HG03442 (cell line): ENCODE results near the gene SORL1-AS1.
A peak's percentile ranks its signal among the peaks of the same experiment; 100 is the strongest.
"Not testable (repeated sequence)": the region's sequence is repeated elsewhere in the genome, so short reads cannot be mapped to it uniquely, and the experiment has no call there.

Experiments
- ATAC-seq: cut with Tn5 transposase; IDR thresholded peaks from one replicate; pipeline ENCODE4 v1.9.1; 2021; ENCODE audit warnings: mild to moderate bottlenecking, moderate library complexity; ENCODE audit not compliant: unreplicated experiment

The SORL1-AS1 gene

DNA sequence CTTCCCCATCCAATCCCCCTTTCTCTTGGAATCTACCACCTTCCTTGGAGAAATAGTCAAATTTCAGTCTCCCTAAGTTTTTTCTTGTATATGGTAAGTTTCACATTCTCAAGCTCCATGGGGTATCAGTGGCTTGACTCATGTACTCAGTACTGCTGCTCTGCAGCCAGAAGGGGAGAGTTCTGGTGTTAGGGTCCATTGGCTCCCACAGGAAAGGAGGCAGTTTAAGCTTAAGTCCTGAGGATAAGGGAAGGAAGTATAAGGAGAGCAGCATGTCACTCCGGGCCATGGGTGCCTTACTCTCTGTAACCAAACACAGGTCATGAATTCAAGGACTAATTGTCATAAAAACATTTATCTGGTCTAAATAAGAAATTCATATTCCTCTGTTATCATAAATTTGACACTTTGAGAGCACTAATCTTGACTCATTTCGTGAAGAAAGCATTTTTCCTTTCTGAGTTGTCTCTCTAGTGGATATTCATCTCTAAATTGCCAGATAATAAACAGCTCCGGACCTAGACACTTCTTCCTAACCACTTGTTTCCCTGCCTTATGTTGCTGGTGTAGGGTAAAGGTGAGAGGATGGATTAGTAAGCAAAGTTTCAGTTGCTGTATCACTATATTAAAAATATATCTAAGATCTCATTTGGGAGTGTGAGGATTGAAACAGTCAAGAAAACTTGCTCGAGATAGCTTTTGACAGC lies 20.8 kb downstream of the SORL1-AS1 start:
- no peak for ATAC-seq

DNA sequence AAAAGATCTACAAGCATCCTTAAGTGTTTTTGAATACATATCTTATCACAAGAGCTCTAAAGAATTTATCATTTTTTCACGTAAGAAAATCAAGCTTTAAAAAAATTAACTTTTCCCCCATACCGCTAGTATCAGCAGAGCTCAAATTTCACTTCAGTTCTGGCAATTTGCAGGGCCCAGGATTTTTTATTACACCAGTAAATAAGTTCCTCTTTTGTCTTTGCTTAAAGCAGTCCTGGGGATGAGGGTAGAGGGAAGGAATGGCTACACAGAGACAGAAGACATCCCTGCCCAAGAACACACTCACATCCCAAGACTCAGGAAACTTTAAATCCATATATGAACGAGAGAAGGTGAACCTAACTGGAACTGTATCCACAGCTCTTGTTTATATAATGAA lies 23.2 kb downstream of the SORL1-AS1 start:
- no peak for ATAC-seq

DNA sequence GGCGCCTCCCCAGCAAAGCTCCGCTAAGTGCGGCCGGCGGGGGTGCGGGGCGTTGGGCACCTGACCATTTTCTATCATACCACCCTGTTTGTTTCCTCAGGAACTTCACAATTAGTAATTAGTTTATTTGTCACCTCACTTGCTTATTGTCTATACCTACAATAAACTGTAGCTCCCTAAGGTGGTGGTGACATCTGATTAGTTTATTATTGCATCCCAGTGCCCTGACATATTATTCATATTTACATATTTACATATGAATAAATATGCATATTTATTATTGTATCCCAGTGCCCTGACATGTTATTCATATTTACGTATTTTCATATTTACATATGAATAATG lies 25.4 kb downstream of the SORL1-AS1 start:
- no peak for ATAC-seq

DNA sequence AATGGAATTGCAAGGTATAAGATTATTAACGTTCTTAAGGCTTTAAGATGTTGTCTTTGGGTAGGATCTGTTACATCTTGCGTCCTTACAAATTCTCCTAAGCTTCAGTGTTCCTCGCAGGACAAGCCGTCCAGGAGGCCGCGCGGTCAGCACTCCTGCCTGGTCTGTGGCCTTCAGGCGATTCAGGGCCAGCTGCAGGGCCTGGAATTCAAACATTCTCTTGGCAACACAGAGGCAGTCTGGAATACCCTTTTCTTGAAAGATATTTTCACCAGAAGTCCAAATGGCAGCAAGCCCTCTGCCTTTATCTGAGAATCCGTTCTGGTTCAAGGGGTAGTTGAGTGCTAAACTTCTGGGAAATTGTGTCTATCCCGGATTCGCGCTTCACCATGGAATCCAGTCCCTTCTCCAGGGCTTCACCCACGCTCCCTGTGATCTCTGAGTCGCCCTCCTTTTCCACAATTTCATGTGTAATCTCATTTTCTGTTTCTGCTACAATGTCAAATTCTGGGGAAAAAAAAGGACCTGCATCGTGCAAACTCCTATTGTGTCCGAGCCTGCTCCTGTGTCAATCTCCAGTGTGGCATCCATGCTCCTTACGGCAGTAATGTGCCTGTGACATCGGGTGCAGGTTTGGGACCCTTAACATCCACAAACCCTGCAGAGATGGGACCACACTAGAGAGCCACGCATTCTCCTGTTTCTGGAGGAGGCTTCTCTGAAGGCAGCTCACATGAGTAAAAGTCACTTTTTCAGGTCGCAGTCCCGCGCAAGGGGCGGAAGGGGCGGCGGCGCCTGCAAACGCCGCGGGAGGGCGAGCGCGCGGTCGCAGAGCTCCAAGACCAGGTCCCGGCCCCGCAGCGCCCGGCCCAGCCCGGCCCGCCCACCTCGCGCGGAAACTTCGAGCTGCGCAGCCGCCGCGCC lies 26.0 kb downstream of the SORL1-AS1 start:
- no peak for ATAC-seq

DNA sequence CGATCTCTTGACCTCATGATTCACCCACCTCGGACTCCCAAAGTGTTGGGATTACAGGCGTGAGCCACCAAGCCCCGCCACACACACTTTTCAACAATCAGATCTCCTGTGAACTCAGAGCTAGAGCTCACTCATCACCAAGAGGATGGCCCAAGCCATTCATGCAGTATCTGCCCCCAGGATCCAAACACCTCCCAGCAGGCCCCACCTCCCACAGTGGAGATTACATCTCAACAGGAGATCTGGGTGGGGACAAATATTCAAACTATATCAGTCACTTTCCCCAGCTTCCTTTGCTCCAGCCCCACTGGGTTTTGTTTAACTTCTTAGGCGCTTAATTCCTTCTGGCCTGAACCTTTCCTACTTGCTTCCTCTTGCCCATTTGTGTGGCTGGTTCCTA lies 26.9 kb downstream of the SORL1-AS1 start:
- no peak for ATAC-seq

DNA sequence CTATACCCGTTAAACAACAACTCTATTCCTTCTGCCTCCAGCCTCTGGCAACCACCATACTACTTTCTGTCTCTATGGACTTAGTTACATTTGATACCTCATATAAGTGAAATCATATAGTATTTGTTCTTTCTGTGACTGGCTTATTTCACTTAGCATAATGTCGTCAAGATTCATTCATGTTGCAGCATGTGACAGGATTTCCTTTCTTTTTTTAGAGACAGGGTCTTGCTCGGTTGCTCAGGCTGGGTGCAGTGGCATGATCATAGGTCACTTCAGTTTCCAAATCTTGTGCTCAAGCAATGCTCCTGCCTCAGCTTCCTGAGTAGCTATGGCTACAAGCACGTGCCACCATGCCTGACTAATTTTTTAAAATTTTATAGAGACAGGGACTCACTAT lies 30.1 kb downstream of the SORL1-AS1 start:
- ATAC-seq = no peak

DNA sequence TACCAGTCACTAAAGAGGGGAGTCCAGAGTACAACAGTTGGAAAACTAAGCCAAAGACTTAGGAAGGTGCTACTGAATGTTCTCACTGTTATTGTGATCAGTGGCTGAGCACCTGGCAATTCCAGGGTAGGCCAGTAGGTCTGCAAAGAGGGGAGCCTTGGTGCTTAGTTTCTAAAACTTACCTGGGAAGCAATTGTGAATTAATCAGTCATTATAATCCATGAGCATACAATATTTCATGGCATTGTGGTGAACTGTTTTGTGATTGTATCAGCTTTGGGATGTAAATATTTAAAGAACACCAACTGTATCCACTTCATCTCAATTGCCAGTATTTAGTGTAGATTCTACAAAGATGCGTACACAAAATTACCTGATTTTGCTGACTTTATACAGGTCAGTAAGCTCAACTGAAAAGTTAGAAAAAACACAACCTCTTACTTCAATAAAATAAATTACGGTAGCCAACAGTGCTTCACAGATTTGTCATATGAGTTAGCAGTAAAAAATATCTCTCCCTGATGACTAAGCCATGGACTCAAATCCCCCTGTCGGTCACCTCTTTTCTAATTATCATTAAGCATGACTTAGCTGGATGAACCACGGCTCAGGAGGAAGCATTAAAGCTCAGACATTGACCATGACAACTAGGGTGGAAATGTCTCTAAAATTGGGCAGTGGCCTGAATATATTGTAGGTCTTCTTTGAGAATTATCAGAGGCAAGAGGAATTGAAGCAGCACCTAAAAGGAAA lies 31.4 kb downstream of the SORL1-AS1 start:
- no peak for ATAC-seq

DNA sequence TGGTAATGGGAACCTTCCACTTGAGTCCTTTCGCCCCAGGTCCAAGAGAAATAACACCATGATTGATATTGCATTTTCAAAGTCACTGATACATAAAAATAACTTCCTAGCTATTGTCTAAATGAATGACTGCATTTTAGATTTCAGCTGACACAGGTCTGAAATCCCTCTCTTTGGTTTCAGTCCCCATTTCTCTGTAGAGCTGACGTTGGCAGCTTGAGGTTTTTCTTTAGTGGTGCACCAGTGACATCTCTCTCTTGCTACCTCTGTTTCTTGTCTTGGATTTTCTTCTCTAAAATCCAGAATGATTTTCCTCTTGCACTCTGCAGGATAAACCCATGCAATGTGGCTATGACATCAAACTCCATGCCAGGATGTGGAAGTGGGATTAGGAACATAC lies 32.4 kb downstream of the SORL1-AS1 start:
- no peak for ATAC-seq

DNA sequence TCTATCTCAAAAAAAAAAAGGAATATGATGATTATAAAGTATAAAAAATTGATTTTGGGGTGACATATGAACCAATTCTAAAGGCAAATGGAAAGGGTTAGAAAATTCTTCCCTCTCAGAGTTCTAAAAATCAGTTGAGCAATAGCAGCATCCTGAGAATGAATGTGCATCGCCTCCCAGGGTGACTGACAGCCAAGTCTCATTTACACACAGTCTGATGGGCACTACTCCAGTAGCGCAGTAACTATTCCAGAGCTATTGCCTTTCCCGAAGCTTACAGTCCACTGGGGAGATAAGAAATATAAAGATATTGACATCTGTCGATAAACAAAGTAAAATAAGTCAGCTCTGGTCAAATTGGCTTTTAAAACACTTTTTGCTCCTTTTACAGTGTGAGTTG lies 32.9 kb downstream of the SORL1-AS1 start:
- no peak for ATAC-seq

DNA sequence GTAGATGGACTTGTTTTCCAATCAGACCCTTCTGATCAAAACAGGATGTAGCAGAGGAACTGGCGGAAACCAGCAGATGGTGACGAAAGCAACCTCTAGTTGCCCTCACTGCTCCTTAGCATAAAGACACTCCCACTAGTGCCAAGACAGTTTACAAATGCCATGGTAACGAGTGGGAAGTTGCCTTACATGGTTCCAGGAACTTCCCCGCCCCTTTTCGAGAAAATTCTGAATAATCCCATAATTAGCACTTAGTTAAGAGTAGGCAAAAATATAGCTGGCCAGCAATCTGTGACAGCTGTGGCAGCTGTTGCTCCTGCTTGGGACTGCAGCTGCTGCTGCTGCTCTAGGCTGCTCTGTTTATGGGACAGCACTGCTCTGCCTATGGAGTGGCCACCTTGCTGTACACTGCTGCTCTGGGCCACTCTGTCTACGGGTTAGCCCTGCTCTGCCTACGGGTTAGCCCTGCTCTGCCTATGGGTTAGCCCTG lies 34.1 kb downstream of the SORL1-AS1 start:
- no peak for ATAC-seq

DNA sequence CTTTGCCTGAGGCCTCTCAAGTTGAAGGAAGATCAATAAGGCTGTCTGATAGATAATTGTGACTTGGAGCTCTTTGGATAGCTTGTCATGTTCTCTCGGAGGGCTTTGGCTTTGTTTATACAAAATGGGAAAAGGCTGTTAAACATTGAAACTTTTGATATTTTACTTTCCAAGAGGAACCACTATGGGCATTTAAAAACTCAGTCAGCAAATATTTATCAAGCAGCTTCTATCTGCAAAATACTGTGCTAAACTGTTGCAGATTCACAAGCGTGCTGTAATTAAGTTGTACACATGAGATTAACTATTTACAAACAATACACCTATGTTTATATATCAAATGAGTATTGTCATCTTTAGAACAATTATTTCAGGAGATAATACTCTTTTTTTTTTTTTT lies 35.2 kb downstream of the SORL1-AS1 start:
- ATAC-seq = no peak

DNA sequence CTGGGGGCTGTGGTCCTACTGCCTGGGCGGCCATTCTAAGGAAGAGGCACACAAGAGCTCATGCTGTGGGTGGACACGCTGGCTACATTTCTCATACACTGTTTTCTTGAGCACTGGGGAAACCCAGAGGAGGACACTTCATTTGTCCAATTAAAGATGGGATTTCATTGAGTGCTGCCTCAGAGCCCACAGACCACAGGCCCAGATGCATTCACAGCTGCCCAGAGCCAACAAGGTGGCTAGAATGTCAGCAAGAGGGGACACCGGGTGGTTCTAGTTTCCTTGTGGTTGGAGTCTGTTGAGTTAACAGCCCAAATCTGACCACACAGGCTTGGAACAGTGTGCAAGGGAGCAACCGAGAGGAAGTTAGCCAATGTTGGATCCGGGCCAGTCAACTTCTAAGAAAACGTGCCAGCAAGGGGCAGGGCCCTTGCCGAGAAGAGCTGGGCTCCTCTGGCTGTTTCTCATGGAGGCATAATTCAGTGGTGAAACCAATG lies 35.7 kb downstream of the SORL1-AS1 start:
- ATAC-seq = peak; percentile 75

DNA sequence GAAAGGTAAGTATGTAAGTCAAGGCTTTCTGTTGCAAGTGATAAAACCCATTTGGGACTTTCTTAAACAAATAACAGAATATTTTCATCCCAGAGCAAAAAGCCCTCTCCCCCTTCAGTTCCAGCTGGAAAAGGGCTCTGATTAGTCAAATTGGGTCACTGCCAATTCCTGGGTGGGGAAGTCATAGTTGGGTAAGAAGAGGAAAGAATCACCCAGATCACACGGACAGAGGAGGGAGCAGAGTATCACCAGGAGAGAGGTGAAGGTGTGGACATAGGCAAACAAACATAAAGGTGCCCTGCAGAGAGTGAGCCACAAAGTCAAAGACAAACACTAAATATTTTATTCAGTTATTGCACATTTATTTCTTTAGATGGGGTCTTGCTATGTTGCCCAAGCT lies 36.9 kb downstream of the SORL1-AS1 start:
- no peak for ATAC-seq

DNA sequence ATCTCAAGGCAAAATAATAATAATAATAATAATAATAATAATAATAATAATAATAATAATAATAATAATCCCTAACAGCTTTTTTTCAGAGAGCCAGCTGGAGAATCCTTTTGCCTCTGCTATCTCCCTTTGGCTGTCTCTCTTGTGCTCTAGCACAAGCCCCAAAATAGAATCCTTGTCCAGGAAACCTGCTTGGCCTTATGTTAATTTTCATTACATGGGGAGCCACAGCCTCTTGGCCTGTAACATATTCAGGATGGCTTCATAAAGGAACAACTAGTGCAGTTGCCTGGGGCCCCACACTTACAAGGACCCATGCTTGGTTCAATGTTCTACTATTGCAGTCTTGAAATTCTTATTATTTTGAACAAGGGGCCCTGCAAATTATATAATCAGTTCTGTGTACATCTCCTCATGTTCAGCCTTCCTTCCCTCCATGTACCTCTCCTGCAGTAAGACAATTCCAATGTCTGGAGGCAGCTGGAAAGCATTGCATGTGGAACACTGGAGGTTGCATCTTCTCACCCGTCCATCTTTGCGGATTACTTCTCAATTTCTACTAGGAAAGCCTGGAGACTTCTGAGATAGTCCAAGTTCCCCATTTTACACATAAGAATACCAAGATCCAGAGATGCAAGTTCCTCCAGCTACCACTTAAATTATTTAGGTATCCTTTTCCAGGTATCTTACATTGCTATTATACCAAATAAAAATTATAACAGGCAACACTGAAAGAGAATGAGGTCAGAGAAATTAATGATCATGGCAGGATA lies 38.4 kb downstream of the SORL1-AS1 start:
- no peak for ATAC-seq

DNA sequence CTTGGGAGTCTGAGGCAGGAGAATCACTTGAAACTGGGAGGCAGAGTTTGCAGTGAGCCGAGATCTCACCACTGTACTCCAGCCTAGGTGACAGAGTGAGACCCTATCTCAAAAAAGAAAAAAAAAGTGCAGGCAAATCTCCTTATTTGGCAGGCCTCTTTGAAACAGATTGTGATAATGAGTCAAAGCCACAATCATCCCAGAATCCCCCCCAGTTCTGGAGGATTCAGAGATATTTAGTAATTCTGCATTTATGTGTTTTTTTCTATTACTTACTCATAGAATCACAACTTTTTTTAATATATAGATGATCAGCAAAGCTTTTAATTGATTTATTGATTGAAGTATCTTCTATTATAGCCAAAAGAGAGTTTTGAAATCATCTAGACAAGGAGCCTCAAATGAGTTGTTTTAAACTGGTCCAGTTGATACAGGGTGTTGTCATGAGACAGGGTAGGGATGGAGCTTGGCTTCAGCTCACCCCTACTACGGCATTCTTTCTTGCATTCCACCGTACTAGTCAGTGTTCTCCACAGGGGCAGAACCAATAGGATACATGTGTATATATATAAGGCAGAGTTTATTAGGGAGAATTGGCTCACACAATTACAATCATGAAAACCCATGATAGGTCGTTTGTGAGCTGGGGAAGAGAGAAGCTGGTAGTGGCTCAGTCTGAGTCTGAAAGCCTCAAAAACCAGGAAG lies 39.9 kb downstream of the SORL1-AS1 start:
- ATAC-seq = no peak

DNA sequence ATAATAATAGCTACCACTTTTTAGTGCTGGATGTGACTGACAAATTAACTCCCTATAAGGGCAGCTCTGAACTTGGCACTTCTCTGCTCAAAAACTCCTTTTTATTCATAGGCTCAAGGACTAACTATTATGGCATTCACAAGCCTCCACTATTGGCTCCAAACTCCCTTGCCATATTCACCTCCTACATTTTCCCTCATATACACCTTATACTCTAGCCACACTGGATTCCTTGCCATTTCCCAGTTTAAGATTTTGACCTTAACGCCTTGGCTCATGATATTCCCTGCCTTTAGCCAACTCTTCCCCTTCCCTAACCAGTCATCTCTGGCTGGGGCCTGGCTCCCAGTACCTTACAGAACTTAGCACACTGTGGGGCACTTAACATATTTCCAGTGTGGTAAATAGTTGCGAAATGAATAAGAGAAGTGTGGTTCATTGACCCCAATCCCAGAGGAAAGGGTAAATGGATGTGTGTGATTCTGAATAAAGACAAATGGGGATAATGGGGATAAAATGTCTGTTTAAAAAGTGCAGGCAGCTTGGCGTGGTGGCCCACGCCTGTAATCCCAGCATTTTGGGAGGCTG lies 40.7 kb downstream of the SORL1-AS1 start:
- ATAC-seq = no peak

DNA sequence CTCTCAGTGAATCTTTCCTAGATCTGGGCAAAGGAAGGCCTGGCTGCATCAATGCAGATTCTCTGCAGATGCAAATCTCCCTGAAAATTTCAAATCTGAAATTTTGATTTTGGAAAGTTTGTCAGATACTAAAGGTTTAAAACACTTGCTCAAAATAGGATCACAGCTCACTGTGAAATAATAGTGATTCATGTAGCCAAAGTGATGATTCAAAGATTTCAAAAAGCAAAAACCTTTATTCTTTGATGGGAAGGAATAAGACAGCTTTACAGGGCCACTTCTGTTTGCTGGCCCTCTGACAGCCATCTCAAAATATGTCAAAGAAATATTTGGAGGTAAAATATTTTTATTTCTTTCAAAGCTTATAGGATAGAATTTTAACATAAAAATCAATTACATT lies 41.4 kb downstream of the SORL1-AS1 start:
- not testable (repeated sequence) for ATAC-seq

DNA sequence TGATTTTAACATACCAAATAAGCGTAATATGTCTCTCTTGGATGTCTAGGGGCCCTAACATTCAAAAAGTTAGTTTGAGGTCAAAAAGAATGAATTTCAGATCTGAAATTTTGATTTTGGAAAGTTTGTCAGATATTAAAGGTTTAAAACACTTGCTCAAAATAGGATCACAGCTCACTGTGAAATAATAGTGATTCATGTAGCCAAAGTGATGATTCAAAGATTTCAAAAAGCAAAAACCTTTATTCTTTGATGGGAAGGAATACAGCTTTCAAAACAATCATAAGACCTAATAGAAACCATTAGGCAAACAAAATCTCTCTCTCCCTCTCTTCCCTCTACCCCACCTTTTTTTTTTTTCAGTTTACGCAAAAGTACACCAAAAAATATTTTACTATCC lies 42.7 kb downstream of the SORL1-AS1 start:
- ATAC-seq = not testable (repeated sequence)

DNA sequence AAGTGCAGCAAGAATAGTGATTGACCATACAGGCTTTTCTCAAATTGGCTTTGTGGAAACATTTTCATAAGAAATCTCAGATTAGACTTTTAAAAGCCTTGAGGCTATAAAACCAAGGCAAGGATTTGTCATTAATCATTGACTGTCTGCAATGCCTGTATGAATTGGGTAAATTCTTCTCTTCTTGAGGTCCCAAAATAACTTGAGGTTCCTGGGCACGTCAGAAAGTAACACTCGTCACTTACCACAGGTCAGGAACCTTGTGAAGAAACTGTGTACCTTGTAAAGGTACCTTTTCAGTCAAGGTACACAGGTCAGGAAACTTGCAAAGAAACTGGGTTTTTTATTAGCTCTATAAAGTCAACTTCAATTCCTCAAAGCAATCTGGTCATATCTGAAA lies 43.9 kb downstream of the SORL1-AS1 start:
- no peak for ATAC-seq

DNA sequence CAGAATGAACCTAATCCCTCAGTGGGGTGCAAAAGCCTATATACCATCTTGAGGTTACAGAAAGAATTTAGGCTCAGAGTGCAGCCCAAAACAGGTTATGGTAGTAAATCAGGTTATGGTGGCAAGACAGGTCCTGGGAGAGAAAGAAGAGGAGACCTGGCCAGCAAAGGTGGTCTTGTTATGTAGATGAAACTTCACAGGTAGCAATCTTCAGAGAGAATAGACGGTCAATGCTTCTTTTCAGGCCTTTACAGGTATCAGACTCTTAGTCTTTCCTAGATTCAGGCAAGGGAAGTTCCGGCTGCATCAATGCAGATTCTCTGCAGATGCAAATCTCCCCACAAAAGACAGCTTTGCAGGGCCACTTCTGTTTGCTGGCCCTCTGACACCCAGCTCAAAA lies 46.5 kb downstream of the SORL1-AS1 start:
- ATAC-seq = no peak
